ENCODE results near the gene SLC7A7. TPM values are rescaled to one million over a fixed set of nuclear protein-coding genes. Genes with fewer than 3 reads are reported as not detected.
"Not testable (repeated sequence)": the region's sequence is repeated elsewhere in the genome, so short reads cannot be mapped to it uniquely, and the experiment has no call there.

SLC7A7 gene
- total RNA-seq, 2 donors from 2014 or later: 0.55 to 3.1 TPM

DNA sequence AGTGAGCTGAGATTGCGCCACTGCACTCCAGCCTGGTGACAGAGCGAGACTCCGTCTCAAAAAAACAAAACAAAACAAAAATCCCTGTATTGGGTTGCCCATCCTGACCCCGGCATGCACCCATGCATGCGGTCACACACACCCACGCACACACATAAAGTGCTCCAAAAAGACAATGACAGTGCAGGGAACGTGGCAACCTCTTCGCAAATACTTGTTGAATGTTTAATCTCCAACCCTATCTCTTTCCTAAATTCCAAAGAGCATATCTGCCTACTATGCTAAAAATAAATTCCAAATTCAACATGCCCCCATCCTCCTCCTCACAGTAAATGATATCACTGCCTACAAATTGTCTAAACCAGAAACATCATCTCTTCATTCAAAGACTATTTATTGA, 13.5 kb downstream of the SLC7A7 start:
- Mint-ChIP-seq H3K4me3 (no peak overlapping the region), H3K4me1 (no peaks in the 10 kb centered on the region), H3K27me3 (peaks cover 79% of the 10 kb centered on the region), H3K36me3 (ENCODE audit: low read depth) (peaks cover 20% of the 10 kb centered on the region), H3K27ac (no peak overlapping the region)
- no peaks in the 10 kb centered on the region for H3K9me3 ChIP-seq (ENCODE audit: control insufficient read depth, low read length, poor library complexity, severe bottlenecking)
- ATAC-seq (no peak), DNase-seq (no peak)

DNA sequence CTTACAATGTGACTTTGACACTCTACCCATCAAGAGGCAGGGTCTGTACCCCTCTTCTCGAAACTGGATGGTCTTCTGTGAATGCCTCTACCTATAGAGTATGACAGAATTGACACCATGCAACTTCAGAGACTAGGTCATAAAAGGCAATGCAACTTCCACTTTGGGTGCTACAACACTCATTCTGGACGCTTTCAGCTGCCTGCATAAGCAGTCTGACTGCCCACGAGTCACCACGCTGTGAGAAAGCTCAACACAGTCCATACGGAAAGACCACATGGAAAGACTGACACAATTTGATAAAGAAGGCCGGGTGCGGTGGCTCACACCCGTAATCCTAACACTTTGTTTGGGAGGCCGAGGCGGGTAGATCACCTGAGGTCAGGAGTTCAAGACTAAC, 14.9 kb downstream of the SLC7A7 start:
- H3K4me3 Mint-ChIP-seq: no peak overlapping the region
- no peak overlapping the region for H3K27ac Mint-ChIP-seq
- peaks cover 22% of the 10 kb centered on the region for H3K36me3 Mint-ChIP-seq (ENCODE audit: low read depth)
- no peaks in the 10 kb centered on the region for H3K4me1 Mint-ChIP-seq
- DNase-seq (no peak), ATAC-seq (no peak)
- H3K27me3 Mint-ChIP-seq: peaks cover 90% of the 10 kb centered on the region
- H3K9me3 ChIP-seq (ENCODE audit: control insufficient read depth, low read length, poor library complexity, severe bottlenecking): no peaks in the 10 kb centered on the region

DNA sequence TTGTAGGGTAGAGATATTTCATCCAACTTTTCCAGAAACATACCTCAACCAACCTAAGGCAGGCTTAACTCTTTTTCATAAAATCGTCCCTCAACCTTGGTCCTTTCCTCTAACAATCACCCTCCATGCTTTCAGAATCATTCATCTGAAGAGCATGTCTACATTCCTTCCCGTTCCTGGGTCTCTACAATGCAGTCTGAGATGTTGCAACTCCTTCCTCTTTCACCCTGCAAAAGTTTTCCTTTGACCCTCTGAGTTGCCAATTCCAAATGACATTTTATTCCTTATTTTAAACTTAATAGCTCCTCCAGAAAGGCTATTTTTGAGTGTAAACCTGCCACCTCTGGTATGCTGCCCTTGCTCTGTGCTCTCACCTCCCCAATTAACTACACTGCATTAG, 16.7 kb downstream of the SLC7A7 start:
- H3K27ac Mint-ChIP-seq: no peak overlapping the region
- H3K4me1 Mint-ChIP-seq: no peaks in the 10 kb centered on the region
- no peak for ATAC-seq
- no peak for DNase-seq
- H3K9me3 ChIP-seq (ENCODE audit: control insufficient read depth, low read length, poor library complexity, severe bottlenecking): no peaks in the 10 kb centered on the region
- peaks cover 22% of the 10 kb centered on the region for H3K36me3 Mint-ChIP-seq (ENCODE audit: low read depth)
- H3K27me3 Mint-ChIP-seq: peaks cover 79% of the 10 kb centered on the region
- no peak overlapping the region for H3K4me3 Mint-ChIP-seq

DNA sequence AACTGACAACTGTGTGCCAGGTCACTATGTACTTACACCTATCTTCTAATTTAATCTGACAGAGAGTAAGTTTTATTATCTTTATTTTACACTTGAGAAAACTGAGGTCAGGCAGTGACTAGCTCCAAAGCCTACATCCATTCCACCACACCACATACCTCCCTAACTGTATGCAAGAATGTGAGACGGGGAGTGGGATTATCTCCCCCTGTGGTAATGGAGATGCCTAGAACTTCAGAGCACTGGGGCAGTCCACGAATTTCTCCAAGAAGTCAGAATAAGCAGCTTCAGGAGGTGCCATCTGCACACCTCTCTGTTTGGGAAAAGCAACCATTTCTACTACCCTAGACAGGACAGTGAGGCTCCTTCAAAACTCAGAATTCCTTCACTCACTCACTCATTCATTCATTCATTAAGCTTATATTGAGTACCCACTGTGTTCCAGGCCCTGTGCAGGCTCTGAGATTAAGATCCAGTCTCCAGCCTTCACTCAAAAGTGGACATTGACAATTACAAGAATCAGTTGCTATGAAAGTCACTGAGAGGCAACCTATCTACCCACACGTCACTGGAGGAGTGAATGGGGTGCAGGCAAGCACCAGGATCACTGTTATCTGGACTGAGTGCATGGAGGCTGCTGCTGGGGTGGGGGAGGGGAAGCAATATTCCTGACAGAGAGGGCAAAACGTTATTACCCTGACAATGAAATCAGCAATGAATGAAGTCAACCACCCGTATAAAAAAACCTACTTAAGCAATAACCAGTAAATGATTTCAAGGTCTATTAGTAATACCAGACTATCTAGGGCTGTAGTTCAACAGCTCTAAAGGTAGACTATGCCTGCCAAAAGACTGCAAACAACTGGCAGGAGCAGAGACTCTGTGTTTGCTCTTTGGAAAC, 18.0 kb downstream of the SLC7A7 start:
- H3K36me3 Mint-ChIP-seq (ENCODE audit: low read depth): peaks cover 16% of the 10 kb centered on the region
- H3K27me3 Mint-ChIP-seq: peaks cover 69% of the 10 kb centered on the region
- H3K27ac Mint-ChIP-seq: no peak overlapping the region
- no peak for ATAC-seq
- DNase-seq: no peak
- no peaks in the 10 kb centered on the region for H3K9me3 ChIP-seq (ENCODE audit: control insufficient read depth, low read length, poor library complexity, severe bottlenecking)
- no peak overlapping the region for H3K4me3 Mint-ChIP-seq
- no peaks in the 10 kb centered on the region for H3K4me1 Mint-ChIP-seq

DNA sequence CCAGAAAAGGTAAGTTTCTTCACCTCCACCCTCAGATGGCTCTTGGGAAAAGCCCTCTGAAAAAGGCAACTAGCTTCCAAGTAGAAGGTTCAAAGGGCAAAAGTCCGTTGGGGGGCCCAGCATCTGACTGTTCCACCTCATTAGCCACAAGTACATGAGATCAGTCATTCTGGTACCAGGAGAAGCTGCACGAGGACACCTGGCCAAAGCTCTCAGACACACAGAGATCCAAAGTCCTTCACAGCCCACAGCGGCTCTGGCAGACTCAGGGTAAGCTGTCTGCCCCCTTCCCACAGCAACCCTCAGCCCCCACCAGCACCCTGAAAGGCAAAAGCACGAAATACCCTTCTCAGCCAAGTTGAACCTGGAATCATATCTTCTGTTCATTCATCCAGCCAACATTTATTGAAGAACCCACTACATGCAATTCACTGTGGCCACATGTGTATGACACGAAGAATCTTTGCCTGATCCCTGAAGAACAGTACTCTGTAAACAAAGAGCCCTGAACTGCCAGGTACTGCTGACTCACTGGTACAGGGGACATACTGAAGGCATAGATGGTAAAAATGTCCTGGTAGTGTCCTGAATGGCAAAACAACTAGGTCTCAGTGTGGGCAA, 19.0 kb downstream of the SLC7A7 start:
- Mint-ChIP-seq H3K36me3 (ENCODE audit: low read depth) (peaks cover 15% of the 10 kb centered on the region), H3K27me3 (peaks cover 58% of the 10 kb centered on the region), H3K4me3 (no peak overlapping the region), H3K27ac (no peak overlapping the region), H3K4me1 (peaks cover 2% of the 10 kb centered on the region)
- DNase-seq (no peak), ATAC-seq (no peak)
- no peaks in the 10 kb centered on the region for H3K9me3 ChIP-seq (ENCODE audit: control insufficient read depth, low read length, poor library complexity, severe bottlenecking)

DNA sequence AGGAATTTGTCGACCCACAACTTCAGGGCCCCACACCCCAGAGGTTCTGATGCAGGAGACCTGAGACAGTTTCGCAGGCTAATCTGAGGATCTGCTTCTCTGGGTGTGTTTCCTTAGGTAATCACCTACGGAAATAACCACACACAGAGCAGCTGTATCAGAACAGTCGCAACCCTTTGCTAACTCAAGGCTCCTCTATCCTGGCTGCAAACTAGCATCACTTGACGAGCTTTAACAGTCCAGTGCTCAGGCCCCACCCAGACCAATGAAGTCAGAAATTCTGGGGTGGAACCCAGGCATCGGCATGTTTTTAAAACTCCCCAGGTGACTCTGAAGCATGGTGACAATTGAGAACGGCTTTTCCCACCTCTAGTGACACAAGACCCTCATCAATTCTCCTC, 20.7 kb downstream of the SLC7A7 start:
- H3K9me3 ChIP-seq (ENCODE audit: control insufficient read depth, low read length, poor library complexity, severe bottlenecking): no peaks in the 10 kb centered on the region
- peaks cover 4% of the 10 kb centered on the region for H3K4me1 Mint-ChIP-seq
- no peak for DNase-seq
- peaks cover 45% of the 10 kb centered on the region for H3K27me3 Mint-ChIP-seq
- peaks cover 5% of the 10 kb centered on the region for H3K36me3 Mint-ChIP-seq (ENCODE audit: low read depth)
- H3K27ac Mint-ChIP-seq: no peak overlapping the region
- peak; percentile 54 for ATAC-seq
- no peak overlapping the region for H3K4me3 Mint-ChIP-seq

DNA sequence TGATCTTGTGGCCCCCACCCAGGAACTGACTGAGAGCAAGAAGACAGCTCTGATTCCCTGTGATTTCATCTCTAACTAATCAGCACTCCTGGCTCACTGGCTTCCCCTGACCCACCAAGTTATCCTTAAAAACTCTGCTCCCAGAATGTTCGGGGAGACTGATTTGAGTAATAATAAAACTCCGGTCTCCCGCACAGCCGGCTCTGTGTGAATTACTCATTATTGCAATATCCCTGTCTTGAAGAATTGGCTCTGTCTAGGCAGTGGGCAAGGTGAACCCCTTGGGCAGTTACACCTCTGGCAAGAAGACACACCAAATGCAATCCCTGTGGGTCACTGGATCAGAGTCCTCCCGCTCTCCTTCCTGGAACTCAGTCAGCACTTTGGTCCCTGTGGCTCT, 21.3 kb downstream of the SLC7A7 start:
- Mint-ChIP-seq H3K27me3 (peaks cover 40% of the 10 kb centered on the region), H3K27ac (no peak overlapping the region), H3K4me1 (peaks cover 4% of the 10 kb centered on the region), H3K4me3 (no peak overlapping the region), H3K36me3 (ENCODE audit: low read depth) (peaks cover 3% of the 10 kb centered on the region)
- no peaks in the 10 kb centered on the region for H3K9me3 ChIP-seq (ENCODE audit: control insufficient read depth, low read length, poor library complexity, severe bottlenecking)
- ATAC-seq (no peak), DNase-seq (no peak)

DNA sequence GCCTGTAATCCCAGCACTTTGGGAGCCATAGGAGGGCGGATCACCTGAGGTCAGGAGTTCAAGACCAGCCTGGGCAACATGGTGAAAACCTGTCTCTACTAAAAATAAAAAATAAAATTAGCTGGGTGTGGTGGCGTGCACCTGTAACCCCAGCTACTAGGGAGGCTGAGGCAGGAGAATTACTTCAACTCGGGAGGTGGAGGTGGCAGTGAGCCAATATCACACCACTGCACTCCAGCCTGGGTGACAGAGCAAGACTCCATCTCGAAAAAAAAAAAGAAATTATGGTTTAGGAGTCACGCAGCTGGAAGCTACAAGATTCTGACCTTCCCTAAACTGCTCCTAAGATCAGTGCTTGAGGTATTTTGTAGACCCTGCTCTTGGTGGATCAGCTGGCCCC, 21.7 kb downstream of the SLC7A7 start:
- peaks cover 36% of the 10 kb centered on the region for H3K27me3 Mint-ChIP-seq
- not testable (repeated sequence) for ATAC-seq; H3K4me3 Mint-ChIP-seq; H3K4me1 Mint-ChIP-seq; H3K27ac Mint-ChIP-seq; H3K36me3 Mint-ChIP-seq (ENCODE audit: low read depth); DNase-seq; H3K9me3 ChIP-seq (ENCODE audit: control insufficient read depth, low read length, poor library complexity, severe bottlenecking)

DNA sequence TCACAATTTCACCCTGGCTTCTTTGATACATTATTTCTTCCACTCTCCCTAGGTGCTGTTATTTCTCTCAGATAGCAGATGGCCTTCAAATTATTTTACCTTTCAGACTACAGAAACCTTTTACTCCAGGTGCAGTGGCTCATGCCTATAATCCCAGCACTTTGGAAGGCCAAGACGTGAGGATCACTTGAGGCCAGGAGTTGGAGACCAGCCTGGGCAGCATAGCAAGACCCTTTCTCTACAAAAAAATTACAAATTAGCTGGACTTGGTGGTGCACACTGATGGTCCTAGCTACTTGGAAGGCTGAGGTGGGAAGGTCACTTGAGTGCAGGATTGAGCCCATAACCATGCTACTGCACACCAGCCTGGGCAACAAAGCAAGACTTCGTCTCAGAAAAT, 23.1 kb downstream of the SLC7A7 start:
- Mint-ChIP-seq H3K27me3 (peaks cover 22% of the 10 kb centered on the region), H3K4me1 (peaks cover 4% of the 10 kb centered on the region), H3K4me3 (no peak overlapping the region), H3K27ac (no peak overlapping the region), H3K36me3 (ENCODE audit: low read depth) (peaks cover 2% of the 10 kb centered on the region)
- no peaks in the 10 kb centered on the region for H3K9me3 ChIP-seq (ENCODE audit: control insufficient read depth, low read length, poor library complexity, severe bottlenecking)
- ATAC-seq: no peak
- no peak for DNase-seq

DNA sequence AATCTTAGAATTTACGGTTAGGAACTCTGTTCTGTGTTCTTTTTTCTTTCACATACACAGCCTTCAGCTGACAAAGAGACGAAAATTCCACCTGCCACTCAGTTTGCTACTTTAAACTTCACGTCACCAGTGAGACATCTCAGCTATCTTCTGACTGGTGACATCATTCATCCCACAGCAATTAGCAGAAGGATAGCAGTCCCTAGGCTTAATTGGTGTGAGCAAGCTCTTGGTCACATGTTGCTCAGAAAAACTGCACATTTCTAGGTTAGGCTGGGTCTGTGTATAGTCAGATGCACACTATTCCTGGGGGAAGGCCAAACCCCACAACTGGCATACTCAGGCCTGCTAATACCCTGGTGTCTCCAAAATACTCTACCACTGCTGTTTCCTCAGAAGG, 23.9 kb downstream of the SLC7A7 start:
- peaks cover 4% of the 10 kb centered on the region for H3K4me1 Mint-ChIP-seq
- H3K27ac Mint-ChIP-seq: no peak overlapping the region
- no peak for ATAC-seq
- peaks cover 15% of the 10 kb centered on the region for H3K27me3 Mint-ChIP-seq
- no peaks in the 10 kb centered on the region for H3K9me3 ChIP-seq (ENCODE audit: control insufficient read depth, low read length, poor library complexity, severe bottlenecking)
- no peak overlapping the region for H3K4me3 Mint-ChIP-seq
- no peak for DNase-seq
- peaks cover 2% of the 10 kb centered on the region for H3K36me3 Mint-ChIP-seq (ENCODE audit: low read depth)

DNA sequence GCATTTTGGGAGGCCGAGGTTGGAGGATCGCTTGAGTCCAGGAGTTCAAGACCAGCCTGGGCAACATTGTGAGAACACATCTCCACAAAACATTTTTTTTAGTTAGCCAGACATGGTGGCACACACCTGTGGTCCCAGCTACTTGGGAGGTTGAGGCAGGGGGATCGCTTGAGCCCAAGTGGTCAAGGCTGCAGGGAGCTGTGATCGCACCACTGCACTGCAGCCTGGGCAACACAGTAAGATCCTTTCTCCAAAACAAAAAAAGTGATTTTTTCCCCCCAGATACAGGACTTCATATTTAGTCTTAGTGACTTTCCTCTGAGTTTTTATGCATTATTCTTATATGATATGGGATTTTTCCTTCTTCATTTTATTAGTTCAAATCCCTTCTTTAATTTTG, 28.6 kb downstream of the SLC7A7 start:
- H3K27ac Mint-ChIP-seq: no peak overlapping the region
- DNase-seq (no peak), ATAC-seq (no peak)
- H3K27me3 Mint-ChIP-seq: no peaks in the 10 kb centered on the region
- no peaks in the 10 kb centered on the region for H3K9me3 ChIP-seq (ENCODE audit: control insufficient read depth, low read length, poor library complexity, severe bottlenecking)
- no peak overlapping the region for H3K4me3 Mint-ChIP-seq
- H3K4me1 Mint-ChIP-seq: peaks cover 4% of the 10 kb centered on the region
- H3K36me3 Mint-ChIP-seq (ENCODE audit: low read depth): no peaks in the 10 kb centered on the region

DNA sequence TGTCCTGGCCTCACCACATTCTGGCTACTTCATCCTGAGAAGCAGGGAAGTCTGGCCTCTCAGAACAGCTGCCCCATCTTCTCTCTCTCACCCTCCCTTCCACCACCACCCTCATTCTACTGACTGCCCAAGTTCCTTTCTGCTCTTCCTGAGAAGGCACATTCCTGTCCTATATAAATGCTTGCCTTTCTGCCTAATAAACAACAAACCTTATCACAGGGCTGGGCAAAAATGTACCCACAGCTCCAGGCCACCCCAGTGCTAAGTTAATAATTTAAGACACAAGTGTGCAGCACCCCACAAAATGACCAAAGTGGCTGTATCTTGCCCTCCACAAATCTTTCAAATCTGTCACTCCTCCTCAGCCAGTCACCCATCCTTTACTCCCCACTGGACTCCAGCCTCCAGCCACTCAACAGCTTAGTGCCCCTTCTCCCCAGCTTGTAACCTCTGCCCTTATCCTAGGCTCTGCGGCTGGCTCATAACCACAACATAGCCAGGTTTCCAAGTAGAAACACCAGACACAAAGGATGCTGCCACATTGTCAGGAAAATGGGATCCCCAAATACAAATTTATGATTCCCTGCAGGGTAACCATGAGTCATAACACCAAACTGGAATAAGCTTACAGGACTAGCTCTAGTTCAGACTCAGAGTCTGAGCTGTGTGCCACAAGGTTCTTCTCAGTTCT, 33.8 kb downstream of the SLC7A7 start:
- peak overlapping the region; percentile 9 for H3K27ac Mint-ChIP-seq
- no peak overlapping the region for H3K4me3 Mint-ChIP-seq
- peaks cover 4% of the 10 kb centered on the region for H3K4me1 Mint-ChIP-seq
- ATAC-seq (no peak), DNase-seq (no peak)
- no peaks in the 10 kb centered on the region for H3K36me3 Mint-ChIP-seq (ENCODE audit: low read depth)
- H3K9me3 ChIP-seq (ENCODE audit: control insufficient read depth, low read length, poor library complexity, severe bottlenecking): no peaks in the 10 kb centered on the region
- H3K27me3 Mint-ChIP-seq: no peaks in the 10 kb centered on the region

DNA sequence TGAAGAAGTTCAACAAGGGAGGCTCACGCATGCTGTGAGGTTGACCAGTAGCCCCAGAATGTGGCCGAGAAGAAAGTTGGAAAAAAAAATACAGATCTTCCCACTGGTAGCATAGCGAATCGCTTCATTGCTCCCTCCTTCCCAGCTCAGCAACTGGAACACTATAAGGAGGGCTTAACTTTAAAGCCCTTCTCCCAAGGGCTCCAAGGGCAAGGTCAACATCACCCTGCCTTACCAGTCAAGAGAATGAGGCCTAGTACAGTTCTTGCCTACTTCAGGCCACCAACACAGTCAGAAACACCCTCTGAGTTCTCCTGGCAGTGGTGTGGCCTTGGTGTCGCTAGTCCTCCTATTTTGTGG, 34.3 kb downstream of the SLC7A7 start:
- peaks cover 4% of the 10 kb centered on the region for H3K4me1 Mint-ChIP-seq
- ATAC-seq (no peak), DNase-seq (no peak)
- H3K27me3 Mint-ChIP-seq: no peaks in the 10 kb centered on the region
- no peaks in the 10 kb centered on the region for H3K36me3 Mint-ChIP-seq (ENCODE audit: low read depth)
- peak overlapping the region; percentile 9 for H3K27ac Mint-ChIP-seq
- no peaks in the 10 kb centered on the region for H3K9me3 ChIP-seq (ENCODE audit: control insufficient read depth, low read length, poor library complexity, severe bottlenecking)
- H3K4me3 Mint-ChIP-seq: no peak overlapping the region
